Retinal pigment epithelial cell (primary cell): ENCODE results near the gene PPA1.

Experiments used
- DNase-seq: peaks from one replicate; pipeline ENCODE4 v3.0.0-alpha.2; 2010; ENCODE audit warnings: low read depth
- H3K4me3 ChIP-seq: 2 replicates; pipeline ENCODE4 v1.5.1; 2011; ENCODE audit warnings: mild to moderate bottlenecking, low read length, control low read depth, moderate library complexity
- CTCF ChIP-seq: conservative IDR thresholded peaks from 2 replicates; pipeline ENCODE4 v1.5.1; 2011; ENCODE audit warnings: low read depth, low read length, control low read depth, inconsistent platforms

PPA1 gene

DNA sequence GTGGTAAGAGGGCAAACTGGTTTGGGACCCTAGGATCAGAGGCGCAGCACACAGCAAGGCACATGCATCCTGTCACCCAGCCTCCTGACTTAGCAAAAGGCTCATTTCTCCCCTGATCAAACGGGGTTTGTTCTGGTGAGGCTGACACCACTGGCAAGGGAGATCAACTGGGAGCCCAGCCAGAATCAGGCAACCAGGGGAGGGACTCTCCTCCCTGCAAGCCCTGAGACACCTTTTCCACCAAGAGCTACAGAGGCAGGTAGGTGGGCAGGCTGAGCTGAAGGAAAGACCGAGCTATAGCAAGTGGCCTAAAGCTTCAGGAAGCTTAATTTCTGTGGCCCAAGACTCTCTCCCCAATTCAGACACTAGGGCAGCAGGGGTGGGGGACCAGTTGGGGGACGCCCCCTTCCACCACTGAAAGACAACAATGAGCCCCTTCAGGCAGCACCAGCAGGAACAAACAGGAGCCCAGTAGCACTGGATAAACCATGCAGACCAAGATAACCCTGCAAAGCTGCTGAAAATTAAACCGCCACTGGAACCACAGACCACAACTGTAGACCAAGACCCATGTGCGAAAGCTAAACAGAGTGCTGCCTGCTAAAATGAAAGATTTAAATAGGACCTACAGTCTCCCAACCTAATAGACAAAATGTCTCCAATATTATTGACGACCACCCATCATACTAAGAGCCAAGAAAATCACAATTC, 35.8 kb downstream of the PPA1 start:
- TF ChIP-seq CTCF: no peak
- no peak overlapping the region for H3K4me3 ChIP-seq

GRCh38 chr10:70193391-70193844, 39.8 kb downstream of the PPA1 start:
- no peak for DNase-seq

More for the DNA sequence above, 35.8 kb downstream of the PPA1 start:
- DNase-seq: no peak

DNA sequence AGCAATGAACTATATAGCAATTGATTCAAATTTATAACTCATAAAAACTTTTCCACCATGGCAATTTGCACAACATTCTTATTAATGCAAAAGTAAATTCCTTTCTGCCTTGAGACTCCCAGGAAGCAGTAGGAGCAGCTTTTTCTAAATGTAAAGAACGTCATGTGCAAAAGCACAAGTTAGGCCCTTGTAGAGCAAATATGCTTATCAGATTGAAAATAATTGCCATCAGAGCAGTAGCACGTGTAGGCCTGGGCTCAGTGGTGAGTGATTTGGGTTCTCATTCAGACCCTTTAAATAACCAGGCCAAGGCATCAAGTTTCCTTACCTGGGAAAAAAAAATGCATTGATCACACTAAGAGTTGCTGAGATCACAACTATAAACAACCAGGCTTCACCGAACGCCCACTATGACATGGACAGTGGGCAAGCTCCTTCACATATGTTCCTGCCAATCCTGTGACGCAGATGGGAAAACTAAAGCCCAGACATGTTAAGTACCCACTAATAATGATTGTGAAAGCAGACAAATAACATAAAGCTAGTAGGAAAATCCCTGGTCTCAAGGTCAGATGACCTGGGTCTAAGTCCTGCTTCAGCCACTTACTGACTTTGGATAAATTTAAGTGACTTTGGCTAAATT, 40.8 kb downstream of the PPA1 start:
- DNase-seq: peak; percentile 88
- TF ChIP-seq CTCF: no peak

More at GRCh38 chr10:70193391-70193844, 39.8 kb downstream of the PPA1 start:
- TF ChIP-seq CTCF: no peak
- no peak overlapping the region for H3K4me3 ChIP-seq

DNA sequence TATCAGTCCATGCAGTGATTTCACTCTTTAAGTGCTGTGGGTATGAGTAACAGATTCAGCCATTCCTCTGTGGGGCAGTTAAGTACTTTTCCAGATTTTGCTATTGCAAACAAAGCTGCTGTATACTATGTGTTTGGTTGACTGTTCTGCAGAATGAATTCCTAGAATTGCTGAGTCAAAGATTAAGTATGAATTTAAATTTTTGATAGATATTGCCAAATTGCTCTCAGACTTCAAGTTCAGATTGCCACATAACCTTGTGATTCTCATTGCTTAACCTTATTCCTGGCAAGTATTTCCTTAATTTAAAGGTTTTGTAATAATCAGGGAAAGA, 41.3 kb downstream of the PPA1 start:
- no peak for TF ChIP-seq CTCF
- DNase-seq: peak; percentile 84
- H3K4me3 ChIP-seq: no peak overlapping the region

More for the DNA sequence above, 40.8 kb downstream of the PPA1 start:
- no peak overlapping the region for H3K4me3 ChIP-seq

- TF ChIP-seq CTCF: no peak
- H3K4me3 ChIP-seq: no peak overlapping the region
- no peak for DNase-seq
Observed at GRCh38 chr10:70191161-70191971, 41.9 kb downstream of the PPA1 start.

- no peak overlapping the region for H3K4me3 ChIP-seq
- no peak for TF ChIP-seq CTCF
- peak; percentile 39 for DNase-seq
Observed at GRCh38 chr10:70190581-70190980, 42.6 kb downstream of the PPA1 start.

DNA sequence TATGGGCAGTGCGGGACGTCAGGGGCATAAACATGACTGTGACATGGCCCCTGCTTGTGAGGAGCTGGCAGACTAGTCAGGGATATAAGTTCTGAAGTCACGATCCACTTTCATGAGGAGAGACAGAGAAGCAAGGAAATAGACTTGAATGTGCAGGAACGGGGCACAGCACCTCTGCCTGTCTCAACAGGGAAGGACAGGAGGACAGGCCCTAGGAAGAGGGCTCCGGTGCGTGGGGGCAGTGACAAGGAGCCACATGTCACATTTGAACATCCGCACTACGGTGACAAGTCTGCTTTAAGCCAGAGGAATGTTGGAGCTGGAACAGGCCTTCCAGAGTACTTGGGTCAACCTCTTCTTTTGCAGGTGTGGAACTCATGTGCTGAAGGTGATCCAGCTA, 43.1 kb downstream of the PPA1 start:
- DNase-seq: no peak
- H3K4me3 ChIP-seq: no peak overlapping the region
- TF ChIP-seq CTCF: no peak
